ENCODE results near the gene ZC3H4.

The ZC3H4 gene

DNA sequence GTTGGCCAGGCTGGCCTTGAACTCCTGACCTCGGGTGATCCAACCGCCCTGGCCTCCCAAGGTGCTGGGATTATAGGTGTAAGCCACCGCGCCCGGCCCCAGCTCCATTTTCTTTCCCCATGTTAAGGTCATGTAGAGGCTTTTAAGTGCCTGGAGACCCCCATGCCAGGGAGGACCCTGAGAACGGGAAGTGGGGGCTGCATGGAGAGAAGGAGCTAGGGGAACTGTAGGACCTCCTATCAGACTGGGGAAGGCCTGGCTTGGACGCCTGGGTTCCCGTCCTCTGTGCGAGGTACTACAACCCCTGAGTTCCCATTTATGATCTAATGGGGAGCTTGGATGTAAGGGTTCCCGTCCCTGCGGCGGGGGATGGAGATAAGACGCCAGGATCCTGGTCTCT lies 94.7 kb downstream of the ZC3H4 start:
- TF ChIP-seq, protein P1, sequence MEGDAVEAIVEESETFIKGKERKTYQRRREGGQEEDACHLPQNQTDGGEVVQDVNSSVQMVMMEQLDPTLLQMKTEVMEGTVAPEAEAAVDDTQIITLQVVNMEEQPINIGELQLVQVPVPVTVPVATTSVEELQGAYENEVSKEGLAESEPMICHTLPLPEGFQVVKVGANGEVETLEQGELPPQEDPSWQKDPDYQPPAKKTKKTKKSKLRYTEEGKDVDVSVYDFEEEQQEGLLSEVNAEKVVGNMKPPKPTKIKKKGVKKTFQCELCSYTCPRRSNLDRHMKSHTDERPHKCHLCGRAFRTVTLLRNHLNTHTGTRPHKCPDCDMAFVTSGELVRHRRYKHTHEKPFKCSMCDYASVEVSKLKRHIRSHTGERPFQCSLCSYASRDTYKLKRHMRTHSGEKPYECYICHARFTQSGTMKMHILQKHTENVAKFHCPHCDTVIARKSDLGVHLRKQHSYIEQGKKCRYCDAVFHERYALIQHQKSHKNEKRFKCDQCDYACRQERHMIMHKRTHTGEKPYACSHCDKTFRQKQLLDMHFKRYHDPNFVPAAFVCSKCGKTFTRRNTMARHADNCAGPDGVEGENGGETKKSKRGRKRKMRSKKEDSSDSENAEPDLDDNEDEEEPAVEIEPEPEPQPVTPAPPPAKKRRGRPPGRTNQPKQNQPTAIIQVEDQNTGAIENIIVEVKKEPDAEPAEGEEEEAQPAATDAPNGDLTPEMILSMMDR (IDR thresholded peaks at IDR 0.05), result no peak
